ENCODE measurements around the gene TCIRG1.
A peak's percentile ranks its signal among the peaks of the same experiment; 100 is the strongest.

Gene TCIRG1

GRCh38 chr11:68040101-68040956 lies 1.5 kb downstream of the TCIRG1 start:
- peak in 1 of 2 donors; percentile 43 for DNase-seq

GRCh38 chr11:68040957-68041591 lies 2.2 kb downstream of the TCIRG1 start:
- no peak for DNase-seq

- no peak for DNase-seq
Observed at GRCh38 chr11:68041617-68042218, 2.9 kb downstream of the TCIRG1 start.

GRCh38 chr11:68042219-68043028 lies 3.6 kb downstream of the TCIRG1 start:
- DNase-seq = no peak

GRCh38 chr11:68043029-68043348 lies 4.2 kb downstream of the TCIRG1 start:
- no peak for DNase-seq

GRCh38 chr11:68043349-68044144 lies 4.7 kb downstream of the TCIRG1 start:
- DNase-seq = no peak

- DNase-seq = no peak
Observed at GRCh38 chr11:68044145-68044813, 5.5 kb downstream of the TCIRG1 start.

- DNase-seq = no peak
Observed at GRCh38 chr11:68044898-68045351, 6.1 kb downstream of the TCIRG1 start.

GRCh38 chr11:68047437-68048290 lies 8.8 kb downstream of the TCIRG1 start:
- no peak for DNase-seq

GRCh38 chr11:68048681-68049508 lies 10.1 kb downstream of the TCIRG1 start:
- DNase-seq = no peak

- DNase-seq = no peak
Observed at GRCh38 chr11:68049509-68050370, 10.9 kb downstream of the TCIRG1 start.

- DNase-seq = no peak
Observed at GRCh38 chr11:68050371-68050841, 11.6 kb downstream of the TCIRG1 start.

GRCh38 chr11:68051191-68052136 lies 12.6 kb downstream of the TCIRG1 start:
- DNase-seq = no peak

GRCh38 chr11:68052137-68052873 lies 13.5 kb downstream of the TCIRG1 start:
- no peak for DNase-seq

- DNase-seq = no peak
Observed at GRCh38 chr11:68053117-68053516, 14.3 kb downstream of the TCIRG1 start.

- DNase-seq = no peak
Observed at GRCh38 chr11:68053981-68054812, 15.4 kb downstream of the TCIRG1 start.
